Measurements from ENCODE around the gene CRCP.
"Not testable (repeated sequence)": the region's sequence is repeated elsewhere in the genome, so short reads cannot be mapped to it uniquely, and the experiment has no call there.

DNA sequence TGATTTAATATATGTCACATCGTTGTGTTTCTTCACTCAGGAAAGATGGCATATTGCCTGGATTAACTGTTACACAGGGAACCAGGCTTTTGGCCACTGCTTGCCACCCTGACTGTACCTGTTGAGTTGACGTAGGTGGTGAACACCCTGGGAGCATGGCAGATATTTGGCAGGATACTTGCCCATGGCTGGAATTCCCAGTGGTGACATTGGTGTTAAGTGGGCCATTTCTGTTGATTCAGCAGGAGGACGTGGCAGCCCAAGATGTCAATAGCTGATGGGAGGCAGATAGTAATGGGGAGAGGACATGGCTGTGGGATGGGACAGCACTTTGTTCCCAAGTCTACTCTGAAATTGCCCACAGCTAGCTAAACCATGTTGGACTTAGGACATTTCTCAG lies 12.5 kb downstream of the CRCP start:
- TF ChIP-seq, protein P1, sequence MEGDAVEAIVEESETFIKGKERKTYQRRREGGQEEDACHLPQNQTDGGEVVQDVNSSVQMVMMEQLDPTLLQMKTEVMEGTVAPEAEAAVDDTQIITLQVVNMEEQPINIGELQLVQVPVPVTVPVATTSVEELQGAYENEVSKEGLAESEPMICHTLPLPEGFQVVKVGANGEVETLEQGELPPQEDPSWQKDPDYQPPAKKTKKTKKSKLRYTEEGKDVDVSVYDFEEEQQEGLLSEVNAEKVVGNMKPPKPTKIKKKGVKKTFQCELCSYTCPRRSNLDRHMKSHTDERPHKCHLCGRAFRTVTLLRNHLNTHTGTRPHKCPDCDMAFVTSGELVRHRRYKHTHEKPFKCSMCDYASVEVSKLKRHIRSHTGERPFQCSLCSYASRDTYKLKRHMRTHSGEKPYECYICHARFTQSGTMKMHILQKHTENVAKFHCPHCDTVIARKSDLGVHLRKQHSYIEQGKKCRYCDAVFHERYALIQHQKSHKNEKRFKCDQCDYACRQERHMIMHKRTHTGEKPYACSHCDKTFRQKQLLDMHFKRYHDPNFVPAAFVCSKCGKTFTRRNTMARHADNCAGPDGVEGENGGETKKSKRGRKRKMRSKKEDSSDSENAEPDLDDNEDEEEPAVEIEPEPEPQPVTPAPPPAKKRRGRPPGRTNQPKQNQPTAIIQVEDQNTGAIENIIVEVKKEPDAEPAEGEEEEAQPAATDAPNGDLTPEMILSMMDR (IDR thresholded peaks at IDR 0.05): not testable (repeated sequence)
- TF ChIP-seq POLR2AphosphoS5, EP300, POLR2A (IDR thresholded peaks at IDR 0.05): not testable (repeated sequence)

Measured in stomach (tissue), 4 donors.